Left renal pelvis (tissue), 4 donors: ENCODE measurements around the gene ADM. TPM values are rescaled to one million over a fixed set of nuclear protein-coding genes. Genes with fewer than 3 reads are reported as not detected.

Experiments used
- polyA plus RNA-seq, 4 donors: library from polyadenylated mRNA; unstranded; fragments of 120-200 nt; gene quantifications; one replicate each; pipeline ENCODE4 v1.2.1, GENCODE V29; 2013; ENCODE audit not compliant: insufficient read length in 4 of 4

The ADM gene
- polyA plus RNA-seq, 4 donors: 6.0 to 13.3 (median 11.0) TPM

Other genes with a start within 250 kb of the ADM start
- 10 to 100 TPM; 43.2 to 51.3 (median 49.2) TPM for gene SBF2, start 10.9 kb upstream of the ADM start, polyA plus RNA-seq
- 1 to 10 TPM; 5.1 to 6.9 (median 6.5) TPM for gene AMPD3, start 150.2 kb downstream of the ADM start, polyA plus RNA-seq
- 10 to 100 TPM; 23.3 to 46.3 (median 42.3) TPM for gene RNF141, start 236.1 kb downstream of the ADM start, polyA plus RNA-seq